Heart left ventricle (tissue), 13 donors: ENCODE measurements around the gene CREBZF.

ENCODE experiments used
- POLR2A ChIP-seq, 2 donors: fragments of 450-650 bp; IDR thresholded peaks; one replicate each; pipeline ENCODE4 v1.6.1; 2017; ENCODE audit warnings: antibody characterized with exemption in 2 of 2, mild to moderate bottlenecking in 2 of 2, moderate library complexity in 2 of 2
- TF ChIP-seq, protein P1 (sequence below), 12 donors: fragments of 200-600 bp; sonication (generic) in 4 of 12; IDR thresholded peaks; one replicate each; pipeline versions ENCODE4 v1.5.0 to v1.8.0; 2018 to 2022; ENCODE audit warnings: antibody characterized with exemption in 12 of 12, mild to moderate bottlenecking in 5 of 12
- donor health status: ischemic (EF 13 %, LVEDD 7.1; RV severe dilation, severe dysfunction).
- donor health status: DM: no; HTN: yes; CAD: no.
- donor health status: DM: no; HTN: no; CAD: no.
- donor health status: ischemic (EF 25% LVEDD 6.9; RV normal size, moderate dysfunction).
- donor health status: ischemic (EF 25% LVEDD 5.7; RV mildly dilated, moderate dysfunction).
- donor health status: ischemic (EF 35%, LVEDD 5.7; RV mildly dilated, moderate dysfunction).
- donor health status: nonischemic (EF 11% LVEDD 7.7; RV severe dilation, severe dysfunction).
- donor health status: DM: yes; HTN: yes; CAD: no.
- donor health status: PGD.
- donor health status: ischemic (EF 29% LVEDD 5.4; RV normal size, mild dysfunction).
- donor health status: nonischemic (EF 23%, LVEDD 6.1; RV moderate dilation, normal function).

DNA sequence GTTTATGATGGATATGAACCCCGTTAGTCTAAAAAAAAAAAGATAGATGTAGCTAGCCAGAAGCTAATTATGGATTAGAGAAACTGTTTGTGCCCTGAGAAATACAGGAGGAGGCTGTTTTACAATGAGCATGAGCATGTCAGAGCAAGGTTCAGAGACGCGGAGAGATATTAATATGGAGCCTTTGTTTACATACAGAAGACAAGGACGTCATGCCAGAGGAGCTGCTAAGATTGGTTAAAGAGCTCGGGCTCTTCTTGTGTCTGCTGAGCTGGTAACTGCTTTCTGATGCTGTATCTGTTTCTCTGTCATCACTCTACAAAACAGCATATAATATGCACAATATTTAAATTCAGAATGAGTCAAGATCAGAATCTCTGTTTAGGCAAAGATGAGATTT, 46.0 kb upstream of the CREBZF start:
- TF ChIP-seq, protein P1, sequence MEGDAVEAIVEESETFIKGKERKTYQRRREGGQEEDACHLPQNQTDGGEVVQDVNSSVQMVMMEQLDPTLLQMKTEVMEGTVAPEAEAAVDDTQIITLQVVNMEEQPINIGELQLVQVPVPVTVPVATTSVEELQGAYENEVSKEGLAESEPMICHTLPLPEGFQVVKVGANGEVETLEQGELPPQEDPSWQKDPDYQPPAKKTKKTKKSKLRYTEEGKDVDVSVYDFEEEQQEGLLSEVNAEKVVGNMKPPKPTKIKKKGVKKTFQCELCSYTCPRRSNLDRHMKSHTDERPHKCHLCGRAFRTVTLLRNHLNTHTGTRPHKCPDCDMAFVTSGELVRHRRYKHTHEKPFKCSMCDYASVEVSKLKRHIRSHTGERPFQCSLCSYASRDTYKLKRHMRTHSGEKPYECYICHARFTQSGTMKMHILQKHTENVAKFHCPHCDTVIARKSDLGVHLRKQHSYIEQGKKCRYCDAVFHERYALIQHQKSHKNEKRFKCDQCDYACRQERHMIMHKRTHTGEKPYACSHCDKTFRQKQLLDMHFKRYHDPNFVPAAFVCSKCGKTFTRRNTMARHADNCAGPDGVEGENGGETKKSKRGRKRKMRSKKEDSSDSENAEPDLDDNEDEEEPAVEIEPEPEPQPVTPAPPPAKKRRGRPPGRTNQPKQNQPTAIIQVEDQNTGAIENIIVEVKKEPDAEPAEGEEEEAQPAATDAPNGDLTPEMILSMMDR (IDR thresholded peaks at IDR 0.05), result no peak
- no peak for TF ChIP-seq POLR2A (IDR thresholded peaks at IDR 0.05)
